GM12874 (cell line): ENCODE results near the gene GPN2.

ENCODE experiments used
- TF ChIP-seq, protein P1 (sequence below): IDR thresholded peaks from 2 replicates; pipeline ENCODE4 v1.5.1; 2011; ENCODE audit warnings: low read depth, mild to moderate bottlenecking, control low read depth, low read length, moderate library complexity; ENCODE audit not compliant: insufficient read depth

GPN2 gene

DNA sequence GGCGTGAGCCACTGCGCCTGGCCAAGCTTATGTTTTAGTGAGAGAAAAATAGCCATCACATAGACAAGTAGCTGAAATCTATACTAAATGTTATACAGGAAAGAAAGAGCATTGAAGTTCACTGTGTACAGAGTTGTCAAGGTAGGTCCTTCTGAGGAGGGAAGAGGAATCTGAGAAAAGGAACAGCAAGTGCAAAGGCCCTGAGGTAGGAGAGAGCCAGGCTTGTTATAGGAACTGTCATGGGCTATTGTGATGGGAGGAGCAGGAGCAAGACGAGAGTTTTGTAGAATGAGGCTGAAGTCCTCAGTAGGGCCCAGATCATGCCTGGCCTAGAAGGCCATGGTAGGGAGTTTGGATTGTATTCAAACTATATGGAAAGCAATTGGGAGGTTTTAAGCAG lies 59.0 kb downstream of the GPN2 start:
- TF ChIP-seq, protein P1, sequence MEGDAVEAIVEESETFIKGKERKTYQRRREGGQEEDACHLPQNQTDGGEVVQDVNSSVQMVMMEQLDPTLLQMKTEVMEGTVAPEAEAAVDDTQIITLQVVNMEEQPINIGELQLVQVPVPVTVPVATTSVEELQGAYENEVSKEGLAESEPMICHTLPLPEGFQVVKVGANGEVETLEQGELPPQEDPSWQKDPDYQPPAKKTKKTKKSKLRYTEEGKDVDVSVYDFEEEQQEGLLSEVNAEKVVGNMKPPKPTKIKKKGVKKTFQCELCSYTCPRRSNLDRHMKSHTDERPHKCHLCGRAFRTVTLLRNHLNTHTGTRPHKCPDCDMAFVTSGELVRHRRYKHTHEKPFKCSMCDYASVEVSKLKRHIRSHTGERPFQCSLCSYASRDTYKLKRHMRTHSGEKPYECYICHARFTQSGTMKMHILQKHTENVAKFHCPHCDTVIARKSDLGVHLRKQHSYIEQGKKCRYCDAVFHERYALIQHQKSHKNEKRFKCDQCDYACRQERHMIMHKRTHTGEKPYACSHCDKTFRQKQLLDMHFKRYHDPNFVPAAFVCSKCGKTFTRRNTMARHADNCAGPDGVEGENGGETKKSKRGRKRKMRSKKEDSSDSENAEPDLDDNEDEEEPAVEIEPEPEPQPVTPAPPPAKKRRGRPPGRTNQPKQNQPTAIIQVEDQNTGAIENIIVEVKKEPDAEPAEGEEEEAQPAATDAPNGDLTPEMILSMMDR: no peak

DNA sequence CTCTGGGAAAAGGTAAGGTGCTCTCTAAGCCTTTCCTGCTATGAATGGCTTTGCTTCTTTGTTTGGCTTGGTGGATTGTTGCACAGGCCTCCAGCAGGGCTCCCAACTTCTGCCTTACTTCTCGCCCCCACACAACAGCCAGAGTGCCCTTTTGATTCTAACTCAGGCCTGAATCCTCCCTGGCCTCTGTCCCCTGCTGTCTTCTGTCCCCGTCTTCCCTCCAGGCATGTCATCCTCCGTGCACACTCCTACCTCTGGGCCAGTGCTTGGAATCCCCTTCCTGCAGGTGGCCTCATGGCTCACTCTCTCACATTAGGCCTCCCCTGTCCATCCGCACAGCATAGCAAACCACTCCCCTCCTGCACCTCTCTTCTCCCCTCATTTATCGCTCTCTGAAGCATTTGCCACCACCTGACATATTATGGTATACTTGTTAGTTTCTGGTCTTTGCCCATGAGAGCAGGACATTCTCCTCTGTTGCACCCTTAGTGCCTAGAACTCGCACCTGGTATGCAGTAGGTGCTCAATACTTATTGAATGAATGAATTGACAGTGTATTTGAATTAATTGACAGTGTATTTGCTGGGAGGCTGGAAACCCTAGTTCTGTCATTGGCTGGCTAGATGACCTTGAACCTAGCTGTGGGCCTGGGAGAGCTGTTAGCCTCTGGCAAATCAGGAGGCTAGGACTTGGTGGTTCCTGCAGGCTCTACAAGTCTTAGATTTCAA lies 60.7 kb downstream of the GPN2 start:
- TF ChIP-seq, protein P1: no peak

DNA sequence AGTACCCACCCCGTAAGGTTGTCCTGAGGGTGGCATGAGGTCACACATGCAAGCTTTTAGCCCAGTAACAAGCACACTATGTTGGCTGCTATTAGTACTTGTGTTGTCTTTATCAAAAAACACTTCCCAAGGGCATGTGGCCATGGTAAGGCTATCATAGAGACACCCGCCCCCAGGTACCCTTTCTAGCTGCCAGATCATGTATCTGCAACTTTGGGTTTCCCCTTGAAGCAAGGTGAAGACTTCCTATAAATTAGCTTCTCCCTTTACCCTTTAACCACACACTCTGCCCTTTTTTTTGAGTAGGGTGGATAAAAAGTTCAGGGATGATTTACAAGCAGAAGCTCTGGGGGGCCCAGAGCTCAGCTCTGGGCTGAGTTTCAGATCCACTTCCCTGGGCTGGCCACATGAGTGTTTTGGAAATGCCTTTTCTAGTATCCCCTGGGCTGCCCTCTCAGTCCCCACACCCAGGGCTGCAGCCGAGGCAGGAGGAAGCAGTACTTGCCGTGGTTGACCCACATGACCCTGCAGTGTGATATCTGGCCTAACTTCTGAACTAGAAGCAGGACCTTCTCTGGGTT lies 61.6 kb downstream of the GPN2 start:
- TF ChIP-seq, protein P1: no peak

DNA sequence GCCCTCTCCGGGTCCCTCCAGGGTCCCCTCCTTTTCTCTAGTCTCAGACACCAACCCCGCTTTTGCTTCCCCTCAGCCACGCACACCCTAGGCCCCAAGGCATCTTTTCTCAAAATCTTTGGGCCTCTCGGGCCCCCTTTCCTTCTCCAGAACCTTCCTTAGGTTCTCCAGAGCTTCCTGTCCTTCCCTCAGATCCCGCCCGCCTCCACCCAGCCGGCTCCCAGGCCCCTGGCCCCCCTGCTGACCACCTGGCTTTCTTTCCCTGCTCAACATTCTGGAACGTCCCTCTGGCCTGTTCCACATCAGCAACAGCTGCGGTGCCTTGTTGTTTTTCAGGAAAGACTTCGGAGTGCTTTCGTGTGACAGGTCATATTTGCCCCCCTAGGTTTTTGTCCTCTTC lies 62.4 kb downstream of the GPN2 start:
- TF ChIP-seq, protein P1: no peak

DNA sequence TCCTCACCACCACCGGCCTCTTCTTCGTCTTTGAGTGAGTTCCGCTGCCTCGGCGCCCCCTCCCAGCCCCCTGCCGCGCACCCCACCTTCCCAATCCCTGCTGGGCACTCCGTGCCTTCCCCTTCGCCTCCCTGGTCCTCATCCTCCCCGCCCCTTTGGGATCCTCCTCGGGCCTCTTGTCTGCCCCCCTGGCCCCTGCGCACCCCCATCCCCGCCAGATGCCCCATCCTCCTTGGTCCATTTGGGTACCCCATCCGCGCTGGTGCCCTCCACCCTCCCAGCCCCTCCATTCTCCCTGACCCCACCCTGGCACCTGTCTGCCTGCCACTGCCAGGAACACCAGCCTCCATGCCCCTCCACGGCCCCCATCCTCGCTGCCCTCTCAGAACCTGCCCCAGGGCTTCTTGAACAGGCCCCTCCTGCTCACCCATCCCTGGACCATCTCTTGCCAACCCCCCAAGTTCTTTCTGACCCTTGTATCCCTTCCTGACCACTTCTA lies 62.9 kb downstream of the GPN2 start:
- TF ChIP-seq, protein P1: no peak

DNA sequence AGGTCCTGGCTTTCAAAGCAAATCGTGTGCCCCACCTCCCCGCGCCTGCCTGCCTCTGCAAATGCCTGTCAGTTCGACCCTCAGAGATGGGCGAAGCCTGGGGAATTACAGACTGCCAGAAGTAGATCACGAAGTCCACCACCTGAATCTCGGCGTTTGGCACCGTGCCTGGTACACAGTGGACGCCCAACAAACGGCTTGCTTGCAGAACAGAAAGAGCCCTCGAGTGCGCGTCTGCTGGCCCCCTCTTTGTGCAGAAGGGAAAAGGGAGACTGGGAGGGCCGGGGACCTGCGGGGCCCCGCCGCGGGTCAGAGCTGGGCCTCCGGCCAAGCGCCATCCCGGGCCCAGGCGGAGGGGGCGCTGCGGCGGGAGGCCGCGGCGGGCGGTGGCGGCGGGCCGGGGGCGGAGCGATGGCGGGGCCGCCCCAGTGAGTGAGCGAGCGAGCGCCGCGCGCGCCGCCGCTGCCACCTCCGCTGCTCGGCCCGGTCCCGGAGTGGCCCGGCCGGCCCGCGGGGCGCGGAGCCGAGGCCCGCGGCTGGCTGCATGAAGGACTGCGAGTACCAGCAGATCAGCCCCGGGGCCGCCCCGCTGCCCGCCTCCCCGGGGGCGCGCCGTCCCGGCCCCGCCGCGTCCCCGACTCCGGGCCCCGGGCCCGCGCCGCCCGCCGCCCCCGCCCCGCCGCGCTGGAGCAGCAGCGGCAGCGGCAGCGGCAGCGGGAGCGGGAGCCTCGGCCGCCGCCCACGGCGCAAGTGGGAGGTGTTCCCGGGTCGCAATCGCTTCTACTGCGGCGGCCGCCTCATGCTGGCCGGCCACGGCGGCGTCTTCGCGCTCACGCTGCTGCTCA lies 63.6 kb downstream of the GPN2 start, which contains the start of gene ZDHHC18:
Gene ZDHHC18, plus strand, starts transcription at position 428 of the 845 bp plus-strand sequence. Its CDS starts 117 bp downstream, at position 545.
- TF ChIP-seq, protein P1: peak; percentile 66
